PC-9 (cell line): Measurements from ENCODE around the gene CELF2. TPM values are rescaled to one million over a fixed set of nuclear protein-coding genes. Genes with fewer than 3 reads are reported as not detected.

Source experiments
- BruUV-seq: library from RNA; stranded (reverse); fragments of 400-500 nt; replicated peaks from 2 replicates; lab custom pipeline; 2021; lab: Mats Ljungman, UMichigan
- CTCF ChIA-PET: fragments of 300-600 bp; sonication (Branson Sonifier 250); formaldehyde crosslinking; loops from one replicate; lab custom pipeline; 2022; ENCODE audit warnings: antibody characterized with exemption; lab: Charles Lee
- POLR2A ChIA-PET: fragments of 300-600 bp; sonication (Branson Sonifier 250); formaldehyde crosslinking; loops from one replicate; lab custom pipeline; 2022; ENCODE audit warnings: antibody characterized with exemption; ENCODE audit not compliant: unreplicated experiment; lab: Charles Lee
- DNase-seq, 2 experiments: peaks; one replicate each; pipeline versions ENCODE4 v3.0.0 to v3.0.0-alpha.2; 2015 to 2022; ENCODE audit warnings: mixed read lengths in 1 of 2
- H2AFZ ChIP-seq: fragments of 200-600 bp; sonication (generic); 2 replicates; pipeline ENCODE4 v1.8.1; 2017; ENCODE audit warnings: antibody characterized with exemption
- H3F3A ChIP-seq: fragments of 200-600 bp; sonication (generic); 2 replicates; pipeline ENCODE4 v1.8.1; 2017; ENCODE audit warnings: antibody characterized with exemption, mild to moderate bottlenecking, low read depth; ENCODE audit not compliant: insufficient read depth
- H3K27ac ChIP-seq: fragments of 200-600 bp; sonication (generic); 2 replicates; pipeline ENCODE4 v1.6.1; 2016; ENCODE audit warnings: mixed run types
- H3K27me3 ChIP-seq: fragments of 200-600 bp; sonication (generic); 2 replicates; pipeline ENCODE4 v1.6.1; 2016; ENCODE audit warnings: low read depth, mixed run types; ENCODE audit not compliant: insufficient read depth
- H3K36me3 ChIP-seq: fragments of 200-600 bp; sonication (generic); 2 replicates; pipeline ENCODE4 v1.6.1; 2016; ENCODE audit warnings: low read depth, mixed run types
- H3K4me1 ChIP-seq: fragments of 200-600 bp; sonication (generic); replicated peaks from 2 replicates; pipeline ENCODE4 v1.6.1; 2016; ENCODE audit warnings: mixed run types; ENCODE audit not compliant: insufficient read depth
- H3K4me2 ChIP-seq: fragments of 200-600 bp; sonication (generic); 2 replicates; pipeline ENCODE4 v1.6.1; 2017; ENCODE audit warnings: mixed run types
- H3K4me3 ChIP-seq: fragments of 200-600 bp; sonication (generic); 2 replicates; pipeline ENCODE4 v1.6.1; 2016; ENCODE audit warnings: mixed run types
- H3K79me2 ChIP-seq: fragments of 200-600 bp; sonication (generic); 2 replicates; pipeline ENCODE4 v1.6.1; 2017; ENCODE audit warnings: low read depth, mixed run types
- H3K9me2 ChIP-seq: fragments of 200-600 bp; sonication (generic); 2 replicates; pipeline ENCODE4 v1.8.1; 2017; ENCODE audit warnings: mild to moderate bottlenecking; ENCODE audit not compliant: insufficient read depth
- H3K9me3 ChIP-seq: fragments of 200-600 bp; sonication (generic); 2 replicates; pipeline ENCODE4 v1.8.1; 2016; ENCODE audit warnings: low read depth; ENCODE audit not compliant: insufficient read depth
- H4K20me1 ChIP-seq: fragments of 200-600 bp; sonication (generic); 2 replicates; pipeline ENCODE4 v1.8.1; 2017; ENCODE audit not compliant: insufficient read depth
- CTCF ChIP-seq: fragments of 200-600 bp; sonication (generic); conservative IDR thresholded peaks from 2 replicates; pipeline ENCODE4 v1.6.1; 2017; ENCODE audit warnings: mixed run types, antibody characterized with exemption, mild to moderate bottlenecking, moderate library complexity
- EZH2 ChIP-seq: fragments of 200-600 bp; sonication (generic); IDR thresholded peaks from 2 replicates; pipeline ENCODE4 v1.8.0; 2017; ENCODE audit warnings: antibody characterized with exemption, low read depth
- intact Hi-C: fragments of 100-400 bp; cut with micrococcal nuclease; formaldehyde crosslinking; loops from one replicate; pipeline ENCODE4 v1.10.0; 2022; ENCODE audit not compliant: unreplicated experiment
- total RNA-seq: library from RNA; stranded (reverse); gene quantifications from 2 replicates; pipeline ENCODE4 v1.2.3, GENCODE V29; 2021

CELF2 gene
- total RNA-seq, 1 experiment from 2014 or later = not detected

GRCh38 chr10:11234857-11235531 is 217.3 kb downstream of the CELF2 start:
- no peaks in the 10 kb centered on the region for H3K9me3 ChIP-seq
- H3K4me3 ChIP-seq = no peak overlapping the region
- ChIA-PET POLR2A (no interaction called here), CTCF (no interaction called here)
- TF ChIP-seq EZH2 (no peak), CTCF (no peak)
- no peaks in the 10 kb centered on the region for H3K36me3 ChIP-seq
- no peak overlapping the region for H3K4me2 ChIP-seq
- H2AFZ ChIP-seq = no peak overlapping the region
- intact Hi-C loops = no loop called here
- H3F3A ChIP-seq = no peaks in the 10 kb centered on the region
- no peak overlapping the region for H3K27ac ChIP-seq
- no peaks in the 10 kb centered on the region for H3K79me2 ChIP-seq
- no peaks in the 10 kb centered on the region for H3K9me2 ChIP-seq
- BruUV-seq = no TSS peak
- no peak for DNase-seq
- no peaks in the 10 kb centered on the region for H3K4me1 ChIP-seq
- H4K20me1 ChIP-seq = no peaks in the 10 kb centered on the region
- peaks cover 71% of the 10 kb centered on the region for H3K27me3 ChIP-seq

GRCh38 chr10:11235771-11236170 is 218.1 kb downstream of the CELF2 start:
- Histone ChIP-seq H3K27ac (no peak overlapping the region), H3K4me1 (no peaks in the 10 kb centered on the region), H2AFZ (no peak overlapping the region), H3F3A (no peaks in the 10 kb centered on the region), H3K4me3 (no peak overlapping the region), H3K9me2 (no peaks in the 10 kb centered on the region), H4K20me1 (no peaks in the 10 kb centered on the region), H3K79me2 (no peaks in the 10 kb centered on the region), H3K36me3 (no peaks in the 10 kb centered on the region), H3K4me2 (no peak overlapping the region), H3K27me3 (peaks cover 79% of the 10 kb centered on the region), H3K9me3 (no peaks in the 10 kb centered on the region)
- no peak for TF ChIP-seq CTCF
- no peak for TF ChIP-seq EZH2
- intact Hi-C loops = no loop called here
- ChIA-PET POLR2A (no interaction called here), CTCF (no interaction called here)
- no peak for DNase-seq
- BruUV-seq = no TSS peak

- peaks cover 79% of the 10 kb centered on the region for H3K27me3 ChIP-seq
- no peak overlapping the region for H3K4me3 ChIP-seq
- H4K20me1 ChIP-seq = no peaks in the 10 kb centered on the region
- no peaks in the 10 kb centered on the region for H3K36me3 ChIP-seq
- no peaks in the 10 kb centered on the region for H3K9me2 ChIP-seq
- ChIA-PET POLR2A (no interaction called here), CTCF (no interaction called here)
- H3K79me2 ChIP-seq = no peaks in the 10 kb centered on the region
- H2AFZ ChIP-seq = no peak overlapping the region
- no peaks in the 10 kb centered on the region for H3F3A ChIP-seq
- no peak overlapping the region for H3K27ac ChIP-seq
- BruUV-seq = no TSS peak
- TF ChIP-seq CTCF (no peak), EZH2 (no peak)
- intact Hi-C loops = no loop called here
- DNase-seq = no peak
- H3K4me1 ChIP-seq = no peaks in the 10 kb centered on the region
- H3K4me2 ChIP-seq = no peak overlapping the region
- H3K9me3 ChIP-seq = no peaks in the 10 kb centered on the region
Measured at GRCh38 chr10:11236234-11236633, 218.6 kb downstream of the CELF2 start.
